CD4-positive, alpha-beta T cell (primary cell): ENCODE results near the gene FILIP1. TPM values are rescaled to one million over a fixed set of nuclear protein-coding genes. Genes with fewer than 3 reads are reported as not detected.

Source experiments
- ATAC-seq: fragments of 200-7000 bp; cut with Tn5 transposase; one replicate; pipeline ENCODE4 v1.10.0; 2022; ENCODE audit warnings: mild to moderate bottlenecking; ENCODE audit not compliant: poor library complexity
- CTCF ChIA-PET: fragments of 350-600 bp; sonication (Branson Sonifier 250); formaldehyde crosslinking; loops from one replicate; lab custom pipeline; 2021; ENCODE audit warnings: antibody characterized with exemption, inconsistent platforms; lab: Charles Lee
- POLR2A ChIA-PET: fragments of 350-600 bp; sonication (Branson Sonifier 250); formaldehyde crosslinking; loops from one replicate; lab custom pipeline; 2021; ENCODE audit warnings: antibody characterized with exemption, inconsistent platforms; lab: Charles Lee
- DNase-seq, 14 experiments: peaks; one replicate each; pipeline ENCODE4 v3.0.0-alpha.2; 2013 to 2020; ENCODE audit warnings: mixed read lengths in 2 of 14
- H3K27ac ChIP-seq, 2 donors: one replicate each; pipeline versions ENCODE4 v1.5.1 to v1.7.0; 2013; ENCODE audit warnings: low read length in 2 of 2, low read depth in 1 of 2, mild to moderate bottlenecking in 1 of 2
- H3K27me3 ChIP-seq, 2 experiments: 1 replicate in 1 of 2; 2 replicates in 1 of 2; pipeline versions ENCODE4 v1.6.1 to v1.7.0; 2013; ENCODE audit warnings: low read length in 2 of 2, control low read depth in 1 of 2, mild to moderate bottlenecking in 1 of 2, moderate library complexity in 1 of 2; ENCODE audit not compliant: insufficient read depth in 2 of 2, control insufficient read depth in 1 of 2
- H3K36me3 ChIP-seq: one replicate; pipeline ENCODE4 v1.6.1; 2013; ENCODE audit warnings: low read length, control low read depth; ENCODE audit not compliant: insufficient read depth
- H3K4me1 ChIP-seq: one replicate; pipeline ENCODE4 v1.6.1; 2013; ENCODE audit warnings: low read length, control low read depth; ENCODE audit not compliant: insufficient read depth
- H3K4me3 ChIP-seq: one replicate; pipeline ENCODE4 v1.5.1; 2013; ENCODE audit warnings: mild to moderate bottlenecking, low read length, moderate library complexity
- H3K9me3 ChIP-seq, 2 experiments: 1 replicate in 1 of 2; 2 replicates in 1 of 2; pipeline versions ENCODE4 v1.6.1 to v1.7.0; 2013; ENCODE audit warnings: low read length in 2 of 2, mild to moderate bottlenecking in 2 of 2, control low read depth in 1 of 2, moderate library complexity in 1 of 2; ENCODE audit not compliant: control insufficient read depth in 1 of 2, insufficient read depth in 1 of 2
- H3K27ac Mint-ChIP-seq: one replicate; pipeline ENCODE4 v1.8.0; 2020; ENCODE audit warnings: mixed read lengths
- H3K27me3 Mint-ChIP-seq: one replicate; pipeline ENCODE4 v1.8.0; 2021; ENCODE audit warnings: mixed read lengths
- H3K36me3 Mint-ChIP-seq: one replicate; pipeline ENCODE4 v1.8.0; 2021; ENCODE audit warnings: low read depth, mixed read lengths
- H3K4me1 Mint-ChIP-seq: one replicate; pipeline ENCODE4 v1.8.0; 2021; ENCODE audit warnings: low read depth, mixed read lengths
- H3K4me3 Mint-ChIP-seq: one replicate; pipeline ENCODE4 v1.8.0; 2020; ENCODE audit warnings: mild to moderate bottlenecking, mixed read lengths
- H3K9me3 Mint-ChIP-seq: one replicate; pipeline ENCODE4 v1.8.0; 2020; ENCODE audit warnings: mixed read lengths
- intact Hi-C, 2 experiments: fragments of 100-400 bp; cut with DNase I in 1 of 2; cut with micrococcal nuclease in 1 of 2; formaldehyde crosslinking; loops; one replicate each; pipeline versions ENCODE4 v1.15.1 to v1.9.0; 2023 to 2025; cut with DNase I, micrococcal nuclease
- total RNA-seq, 174 experiments: library from RNA in 2 of 174; stranded (reverse) in 2 of 174; gene quantifications; one replicate each; pipeline ENCODE4 v1.2.3 and lab custom pipeline; 2021 to 2026
- TF ChIP-seq, protein P1 (sequence below): fragments of 200-600 bp; IDR thresholded peaks from one replicate; pipeline ENCODE4 v1.8.0; 2022; ENCODE audit warnings: antibody characterized with exemption, mild to moderate bottlenecking

FILIP1 gene
- total RNA-seq, 2 experiments from 2014 or later, result 0.06 TPM; not detected in 1

DNA sequence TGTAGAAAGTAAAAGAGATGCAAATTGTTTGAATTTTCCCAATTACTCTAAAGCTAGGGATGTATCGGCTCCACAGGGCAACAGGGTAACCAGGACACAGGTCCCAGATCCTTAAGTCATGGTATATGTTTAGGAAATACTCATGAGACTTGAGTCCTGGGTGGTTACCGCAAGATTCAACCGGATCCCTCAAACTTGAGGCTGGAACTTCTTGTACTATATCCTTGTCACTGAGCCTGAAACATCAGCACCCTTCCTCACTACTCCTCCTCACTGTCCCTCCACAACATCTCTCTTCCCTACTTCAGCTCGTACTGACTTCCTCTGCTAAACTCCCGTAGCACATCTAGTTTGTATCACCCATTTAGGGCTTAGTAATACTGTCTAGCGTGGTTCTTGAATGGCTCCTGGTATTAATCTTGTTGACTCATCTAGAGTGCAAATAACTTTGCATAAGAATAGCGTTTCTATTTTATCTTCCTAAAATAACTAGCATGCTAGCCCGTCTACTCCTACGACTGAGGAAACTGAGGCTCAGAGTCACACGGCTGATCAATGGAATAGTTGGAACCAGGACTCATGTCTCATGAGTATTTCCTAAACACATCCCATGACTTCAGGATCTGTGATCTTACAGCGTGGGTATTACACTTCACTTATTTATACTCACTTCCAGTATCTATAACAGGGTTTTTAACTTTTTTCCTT, 72.1 kb downstream of the FILIP1 start:
- intact Hi-C loops, result no loop called here
- H3K9me3 ChIP-seq, result no peaks in the 10 kb centered on the region
- TF ChIP-seq, protein P1, sequence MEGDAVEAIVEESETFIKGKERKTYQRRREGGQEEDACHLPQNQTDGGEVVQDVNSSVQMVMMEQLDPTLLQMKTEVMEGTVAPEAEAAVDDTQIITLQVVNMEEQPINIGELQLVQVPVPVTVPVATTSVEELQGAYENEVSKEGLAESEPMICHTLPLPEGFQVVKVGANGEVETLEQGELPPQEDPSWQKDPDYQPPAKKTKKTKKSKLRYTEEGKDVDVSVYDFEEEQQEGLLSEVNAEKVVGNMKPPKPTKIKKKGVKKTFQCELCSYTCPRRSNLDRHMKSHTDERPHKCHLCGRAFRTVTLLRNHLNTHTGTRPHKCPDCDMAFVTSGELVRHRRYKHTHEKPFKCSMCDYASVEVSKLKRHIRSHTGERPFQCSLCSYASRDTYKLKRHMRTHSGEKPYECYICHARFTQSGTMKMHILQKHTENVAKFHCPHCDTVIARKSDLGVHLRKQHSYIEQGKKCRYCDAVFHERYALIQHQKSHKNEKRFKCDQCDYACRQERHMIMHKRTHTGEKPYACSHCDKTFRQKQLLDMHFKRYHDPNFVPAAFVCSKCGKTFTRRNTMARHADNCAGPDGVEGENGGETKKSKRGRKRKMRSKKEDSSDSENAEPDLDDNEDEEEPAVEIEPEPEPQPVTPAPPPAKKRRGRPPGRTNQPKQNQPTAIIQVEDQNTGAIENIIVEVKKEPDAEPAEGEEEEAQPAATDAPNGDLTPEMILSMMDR, result no peak
- Mint-ChIP-seq H3K36me3 (no peaks in the 10 kb centered on the region), H3K27me3 (peaks cover 19% of the 10 kb centered on the region), H3K27ac (no peak overlapping the region), H3K9me3 (no peaks in the 10 kb centered on the region), H3K4me1 (peaks cover 6% of the 10 kb centered on the region), H3K4me3 (no peak overlapping the region)
- POLR2A ChIA-PET, result no interaction called here
- CTCF ChIA-PET, result no interaction called here
- no peak for DNase-seq
- no peak overlapping the region for H3K4me3 ChIP-seq
- H3K27me3 ChIP-seq, result no peaks in the 10 kb centered on the region
- H3K4me1 ChIP-seq, result no peaks in the 10 kb centered on the region
- ATAC-seq, result no peak
- no peak overlapping the region for H3K27ac ChIP-seq
- H3K36me3 ChIP-seq, result no peaks in the 10 kb centered on the region

DNA sequence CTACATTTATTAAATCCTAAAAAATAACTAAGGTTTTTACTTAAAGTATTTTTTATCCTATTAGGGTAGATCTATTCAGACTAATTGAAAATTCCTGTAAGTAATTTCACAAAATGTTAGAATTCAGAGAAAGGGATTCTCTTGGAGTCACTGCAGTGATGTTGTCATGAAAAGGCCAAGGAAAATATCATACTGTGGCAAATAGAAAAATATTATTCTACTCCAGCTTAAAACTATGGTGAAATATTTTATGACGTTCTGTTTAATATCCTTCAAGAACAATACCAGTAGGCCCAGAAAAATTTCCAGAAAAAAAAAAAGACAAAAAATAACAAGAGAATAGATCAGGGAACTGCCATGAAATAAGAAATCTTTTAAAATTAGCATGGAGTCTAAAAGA, 73.6 kb downstream of the FILIP1 start:
- DNase-seq (no peak), ATAC-seq (no peak)
- no peaks in the 10 kb centered on the region for H3K36me3 Mint-ChIP-seq
- Histone ChIP-seq H3K27me3 (no peaks in the 10 kb centered on the region), H3K27ac (no peak overlapping the region), H3K4me3 (no peak overlapping the region), H3K4me1 (no peaks in the 10 kb centered on the region), H3K36me3 (no peaks in the 10 kb centered on the region), H3K9me3 (no peaks in the 10 kb centered on the region)
- intact Hi-C loops, result no loop called here
- H3K27ac Mint-ChIP-seq, result no peak overlapping the region
- CTCF ChIA-PET, result no interaction called here
- peaks cover 26% of the 10 kb centered on the region for H3K27me3 Mint-ChIP-seq
- POLR2A ChIA-PET, result no interaction called here
- no peaks in the 10 kb centered on the region for H3K9me3 Mint-ChIP-seq
- TF ChIP-seq, protein P1, result no peak
- no peaks in the 10 kb centered on the region for H3K4me1 Mint-ChIP-seq
- no peak overlapping the region for H3K4me3 Mint-ChIP-seq

DNA sequence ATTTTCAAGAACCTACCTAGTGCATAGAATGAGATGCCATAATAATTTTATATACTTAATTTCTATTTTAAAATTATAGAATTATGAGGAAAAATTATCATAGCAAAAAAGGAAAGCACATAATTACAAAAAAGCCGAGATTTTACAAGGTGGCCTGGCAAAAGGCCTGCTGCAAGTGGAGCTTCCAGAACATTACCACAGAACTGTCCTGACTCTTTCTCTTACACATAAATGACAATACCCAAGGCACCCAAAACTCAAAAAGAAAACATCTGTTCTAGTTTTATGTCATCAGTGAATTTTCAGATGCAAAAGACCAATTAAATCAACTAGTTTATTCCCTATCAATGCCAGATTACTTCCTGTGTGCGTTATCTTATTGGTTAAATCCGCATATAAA, 74.2 kb downstream of the FILIP1 start:
- no peak overlapping the region for H3K27ac ChIP-seq
- intact Hi-C loops, result no loop called here
- ChIA-PET POLR2A (no interaction called here), CTCF (no interaction called here)
- H3K27me3 ChIP-seq, result no peaks in the 10 kb centered on the region
- no peaks in the 10 kb centered on the region for H3K36me3 ChIP-seq
- no peaks in the 10 kb centered on the region for H3K4me1 ChIP-seq
- Mint-ChIP-seq H3K9me3 (no peaks in the 10 kb centered on the region), H3K4me1 (no peaks in the 10 kb centered on the region), H3K27me3 (peaks cover 31% of the 10 kb centered on the region), H3K4me3 (no peak overlapping the region), H3K27ac (no peak overlapping the region), H3K36me3 (no peaks in the 10 kb centered on the region)
- TF ChIP-seq, protein P1, result no peak
- ATAC-seq (no peak), DNase-seq (no peak)
- H3K9me3 ChIP-seq, result no peaks in the 10 kb centered on the region
- no peak overlapping the region for H3K4me3 ChIP-seq
